Measurements from ENCODE around the gene NT5E. TPM values are rescaled to one million over a fixed set of nuclear protein-coding genes. Genes with fewer than 3 reads are reported as not detected.

Gene NT5E
- total and polyA plus RNA-seq, 2 of the 13 experiments (the other 11 are each of a cell fraction or from before 2014, with no cell fraction given), result 9.5 to 33.0 TPM

GRCh38 chr6:85463621-85464259 is 13.9 kb downstream of the NT5E start:
- no peak overlapping the region for H2AFZ ChIP-seq (ENCODE audit: low read length)
- POLR2A ChIA-PET, result interaction anchor here (0.7 to 2.9 kb wide), 3 partner anchors 12 to 219 kb away, joined by 4 to 9 read pairs (median 7); no protein-coding TSS in a partner anchor
- H3K79me2 ChIP-seq (ENCODE audit: insufficient read depth, low read length), result no peaks in the 10 kb centered on the region
- H3K27ac ChIP-seq (ENCODE audit: extremely low read length, insufficient read depth, low read length), result no peak overlapping the region
- H3K9me3 ChIP-seq (ENCODE audit: low read length), result no peaks in the 10 kb centered on the region
- intact Hi-C loops (cut with micrococcal nuclease; ENCODE audit: unreplicated experiment), result no loop called here
- FAIRE-seq (no peak), ATAC-seq (peak; percentile 40), DNase-seq (ENCODE audit: low spot score) (no peak)
- CTCF ChIA-PET (ENCODE audit: low intra/inter-chr PET ratio, low total read pairs), result no interaction called here
- in situ Hi-C loops (cut with HindIII; ENCODE audit: extremely low pct_ligation_motif_present, low pct_unique_long_range_greater_than_20kb), result no loop called here
- no peak overlapping the region for H3K4me3 ChIP-seq (replicated peaks in 1 of 3; ENCODE audit: insufficient read depth in 1 of 3, low read depth in 2 of 3, low read length in 3 of 3)
- no peaks in the 10 kb centered on the region for H4K20me1 ChIP-seq (ENCODE audit: insufficient read depth, low read length)
- BruUV-seq (replicated peaks), result no TSS peak
- H3K27me3 ChIP-seq (ENCODE audit: control insufficient read depth in 1 of 2, insufficient read depth in 2 of 2, low read length in 2 of 2), result no peaks in the 10 kb centered on the region
- peak overlapping the region; percentile 45; the same call in 1 of the 2 replicates for H3K4me2 ChIP-seq (ENCODE audit: low read depth, low read length)
- WGBS (ENCODE audit: low lambda C conversion rate), result 57% methylated on average over 4 of the region's 4 CpGs
- peaks cover 72% of the 10 kb centered on the region for H3K4me1 ChIP-seq (ENCODE audit: insufficient read depth, low read length)
- TF ChIP-seq RCOR2 (CRISPR knock-in tag; IDR thresholded peaks at IDR 0.05), result no peak
- 0 out of 2 replicates have a peak, but pooled peaks have one; percentile 21 for TF ChIP-seq PAXIP1 (CRISPR knock-in tag; conservative IDR thresholded peaks at IDR 0.05)
- TF ChIP-seq, protein P1, sequence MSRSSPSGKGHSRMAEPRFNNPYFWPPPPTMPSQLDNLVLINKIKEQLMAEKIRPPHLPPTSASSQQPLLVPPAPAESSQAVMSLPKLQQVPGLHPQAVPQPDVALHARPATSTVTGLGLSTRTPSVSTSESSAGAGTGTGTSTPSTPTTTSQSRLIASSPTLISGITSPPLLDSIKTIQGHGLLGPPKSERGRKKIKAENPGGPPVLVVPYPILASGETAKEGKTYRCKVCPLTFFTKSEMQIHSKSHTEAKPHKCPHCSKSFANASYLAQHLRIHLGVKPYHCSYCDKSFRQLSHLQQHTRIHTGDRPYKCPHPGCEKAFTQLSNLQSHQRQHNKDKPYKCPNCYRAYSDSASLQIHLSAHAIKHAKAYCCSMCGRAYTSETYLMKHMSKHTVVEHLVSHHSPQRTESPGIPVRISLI (CRISPR knock-in tag; IDR thresholded peaks at IDR 0.05; ENCODE audit: borderline replicate concordance), result peak; percentile 73; the same call in 1 of the 2 replicates
- H3K36me3 ChIP-seq (replicated peaks in 1 of 2; ENCODE audit: control insufficient read depth in 1 of 2, insufficient read depth in 2 of 2, low read length in 2 of 2), result peaks cover 0 to 2% of the 10 kb centered on the region in 2 experiments; a peak in 2 of 5 replicates
- H3K9ac ChIP-seq (ENCODE audit: insufficient read depth, low read depth, low read length), result no peak overlapping the region

Data from HepG2 (cell line).